Sciatic nerve (tissue), 2 donors: ENCODE results near the gene DSG4. TPM values are rescaled to one million over a fixed set of nuclear protein-coding genes. Genes with fewer than 3 reads are reported as not detected.
"Not testable (repeated sequence)": the region's sequence is repeated elsewhere in the genome, so short reads cannot be mapped to it uniquely, and the experiment has no call there.

Source experiments
- ATAC-seq: fragments of 200-7000 bp; cut with Tn5 transposase; one replicate; pipeline ENCODE4 v1.9.1; 2020; ENCODE audit warnings: mild to moderate bottlenecking, moderate library complexity
- DNase-seq: peaks from one replicate; pipeline ENCODE4 v3.0.0-alpha.2; 2020; ENCODE audit warnings: low spot score
- intact Hi-C: fragments of 100-400 bp; cut with DNase I; formaldehyde crosslinking; loops from one replicate; pipeline ENCODE4 v1.14.2; 2022
- total RNA-seq: library from RNA; stranded (reverse); fragmentation: NEBNext Ultra II Directional; extraction: Animal tissue kit (Norgen Biotek cat#: 25700); gene quantifications from one replicate; pipeline ENCODE4 v1.2.1, GENCODE V29; 2021
- donor health status: DM: no; HTN: no; CAD: no.
- donor health status: DM: no; HTN: no; CAD: no.

The DSG4 gene, protein sequence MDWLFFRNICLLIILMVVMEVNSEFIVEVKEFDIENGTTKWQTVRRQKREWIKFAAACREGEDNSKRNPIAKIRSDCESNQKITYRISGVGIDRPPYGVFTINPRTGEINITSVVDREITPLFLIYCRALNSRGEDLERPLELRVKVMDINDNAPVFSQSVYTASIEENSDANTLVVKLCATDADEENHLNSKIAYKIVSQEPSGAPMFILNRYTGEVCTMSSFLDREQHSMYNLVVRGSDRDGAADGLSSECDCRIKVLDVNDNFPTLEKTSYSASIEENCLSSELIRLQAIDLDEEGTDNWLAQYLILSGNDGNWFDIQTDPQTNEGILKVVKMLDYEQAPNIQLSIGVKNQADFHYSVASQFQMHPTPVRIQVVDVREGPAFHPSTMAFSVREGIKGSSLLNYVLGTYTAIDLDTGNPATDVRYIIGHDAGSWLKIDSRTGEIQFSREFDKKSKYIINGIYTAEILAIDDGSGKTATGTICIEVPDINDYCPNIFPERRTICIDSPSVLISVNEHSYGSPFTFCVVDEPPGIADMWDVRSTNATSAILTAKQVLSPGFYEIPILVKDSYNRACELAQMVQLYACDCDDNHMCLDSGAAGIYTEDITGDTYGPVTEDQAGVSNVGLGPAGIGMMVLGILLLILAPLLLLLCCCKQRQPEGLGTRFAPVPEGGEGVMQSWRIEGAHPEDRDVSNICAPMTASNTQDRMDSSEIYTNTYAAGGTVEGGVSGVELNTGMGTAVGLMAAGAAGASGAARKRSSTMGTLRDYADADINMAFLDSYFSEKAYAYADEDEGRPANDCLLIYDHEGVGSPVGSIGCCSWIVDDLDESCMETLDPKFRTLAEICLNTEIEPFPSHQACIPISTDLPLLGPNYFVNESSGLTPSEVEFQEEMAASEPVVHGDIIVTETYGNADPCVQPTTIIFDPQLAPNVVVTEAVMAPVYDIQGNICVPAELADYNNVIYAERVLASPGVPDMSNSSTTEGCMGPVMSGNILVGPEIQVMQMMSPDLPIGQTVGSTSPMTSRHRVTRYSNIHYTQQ
- not detected for total RNA-seq

DNA sequence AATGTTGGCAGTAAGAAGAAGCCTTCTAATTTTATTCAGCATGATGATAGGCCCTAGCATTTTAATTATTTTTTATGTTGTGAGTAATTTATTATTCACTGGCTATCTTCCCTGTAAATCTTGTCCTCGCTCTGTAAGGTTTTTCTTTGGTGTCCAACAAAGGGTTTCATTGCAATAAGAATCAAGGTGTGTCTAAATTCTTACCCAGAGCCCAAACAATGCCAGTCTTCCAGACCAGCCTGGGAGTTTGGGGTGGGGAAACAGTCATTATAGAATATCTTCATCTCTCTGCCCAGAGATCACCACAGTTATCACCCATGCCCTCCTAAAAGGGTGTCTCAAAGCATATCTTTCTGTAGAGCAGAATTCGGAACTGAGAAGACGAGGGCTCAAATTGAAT, at the start of gene DSG4:
TSS of gene DSG4 (plus strand) at position 301 of the 400 bp plus-strand sequence. CDS start 135 bp downstream, outside the sequence.
- ATAC-seq (no peak), DNase-seq (no peak)
- intact Hi-C loops: no loop called here

DNA sequence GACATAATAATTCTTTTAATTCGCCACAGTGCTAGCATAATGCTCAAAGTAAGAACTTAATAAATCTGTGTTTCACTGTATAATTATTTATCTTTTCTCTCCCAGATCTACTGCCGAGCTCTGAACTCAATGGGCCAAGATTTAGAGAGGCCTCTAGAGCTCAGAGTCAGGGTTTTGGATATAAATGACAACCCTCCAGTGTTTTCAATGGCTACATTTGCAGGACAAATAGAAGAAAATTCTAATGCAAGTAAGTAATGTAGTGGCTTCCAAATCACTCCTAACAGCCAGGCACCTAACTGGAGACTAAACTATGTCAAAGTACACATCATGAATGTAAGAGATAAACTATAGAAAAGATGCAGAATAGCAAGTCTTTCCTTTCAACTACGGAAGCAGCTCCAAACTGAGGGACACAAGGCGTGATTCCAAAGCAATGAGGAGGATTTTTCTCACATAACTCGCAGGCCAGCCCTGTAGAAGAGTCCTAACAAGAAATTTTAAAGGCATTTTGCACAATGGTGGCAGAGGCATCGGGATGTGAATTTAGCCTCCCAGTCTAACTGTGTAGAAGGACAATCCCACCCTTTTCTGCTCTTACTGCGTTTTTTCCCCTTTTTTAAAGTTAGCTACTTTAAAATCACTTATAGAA, 46.7 kb upstream of the DSG4 start:
- ATAC-seq (no peak), DNase-seq (no peak)
- intact Hi-C loops: no loop called here

DNA sequence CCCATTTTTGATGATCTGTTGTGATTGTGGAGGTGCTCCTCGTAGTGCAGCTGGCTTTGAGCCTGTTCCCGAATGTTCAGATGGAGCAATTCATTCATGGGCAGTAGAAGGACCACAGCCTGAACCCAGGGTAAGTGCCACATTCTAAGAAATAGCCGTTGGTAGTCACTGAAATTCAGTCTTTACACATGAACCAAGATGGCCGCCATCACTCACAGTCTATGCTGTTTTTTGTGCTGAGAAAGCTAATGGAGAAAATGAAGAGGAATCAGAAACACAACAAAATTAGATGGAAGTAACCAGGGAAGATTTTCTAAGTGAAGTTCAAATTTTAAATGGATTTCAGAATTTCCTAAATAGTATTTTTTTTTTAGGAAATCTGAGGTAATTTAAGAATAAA, 33.1 kb upstream of the DSG4 start:
- ATAC-seq (no peak), DNase-seq (no peak)
- intact Hi-C loops: no loop called here

DNA sequence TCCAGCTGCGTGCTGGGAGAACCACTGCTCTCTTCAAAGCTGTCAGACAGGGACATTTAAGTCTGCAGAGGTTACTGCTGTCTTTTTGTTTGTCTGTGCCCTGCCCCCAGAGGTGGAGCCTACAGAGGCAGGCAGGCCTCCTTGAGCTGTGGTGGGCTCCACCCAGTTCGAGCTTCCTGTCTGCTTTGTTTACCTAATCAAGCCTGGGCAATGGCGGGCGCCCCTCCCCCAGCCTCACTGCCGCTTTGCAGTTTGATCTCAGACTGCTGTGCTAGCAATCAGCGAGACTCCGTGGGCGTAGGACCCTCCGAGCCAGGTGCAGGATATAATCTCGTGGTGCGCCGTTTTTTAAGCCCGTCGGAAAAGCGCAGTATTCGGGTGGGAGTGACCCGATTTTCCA, 23.2 kb upstream of the DSG4 start:
- not testable (repeated sequence) for ATAC-seq

DNA sequence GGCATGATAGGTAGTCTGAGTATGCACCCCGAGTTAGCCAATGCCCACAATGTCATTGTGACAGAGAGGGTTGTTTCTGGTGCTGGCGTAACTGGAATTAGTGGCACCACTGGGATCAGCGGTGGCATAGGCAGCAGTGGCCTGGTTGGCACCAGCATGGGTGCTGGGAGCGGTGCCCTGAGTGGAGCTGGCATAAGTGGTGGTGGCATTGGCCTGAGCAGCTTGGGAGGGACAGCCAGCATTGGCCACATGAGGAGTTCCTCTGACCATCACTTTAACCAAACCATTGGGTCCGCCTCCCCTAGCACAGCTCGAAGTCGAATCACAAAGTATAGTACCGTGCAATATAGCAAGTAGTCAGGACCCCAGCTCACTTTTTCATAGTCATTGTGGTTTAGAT, 21.6 kb upstream of the DSG4 start:
- intact Hi-C loops: no loop called here
- ATAC-seq (no peak), DNase-seq (no peak)

More for the DNA sequence above, 23.2 kb upstream of the DSG4 start:
- intact Hi-C loops, DNase-seq: not testable (repeated sequence)

DNA sequence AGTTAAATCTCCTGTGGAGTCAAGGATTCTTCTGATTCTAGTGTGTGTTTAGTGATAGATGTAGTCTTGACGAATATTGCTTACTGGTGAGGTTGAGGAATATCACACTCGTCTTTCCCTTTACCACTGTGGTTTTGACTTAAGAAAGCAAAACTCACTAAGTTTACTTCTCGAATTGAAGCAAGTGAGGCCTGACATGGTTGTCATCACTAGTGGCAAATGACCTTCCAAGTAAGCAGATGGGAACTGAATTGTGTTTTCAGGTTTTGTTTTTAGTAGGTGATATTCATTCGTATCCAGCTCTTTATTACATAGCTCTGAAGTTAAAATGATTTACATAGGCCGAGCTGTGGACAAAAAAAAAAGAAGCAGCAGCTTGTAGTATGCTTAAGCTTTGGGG, 20.6 kb upstream of the DSG4 start:
- intact Hi-C loops: no loop called here
- ATAC-seq (no peak), DNase-seq (no peak)

DNA sequence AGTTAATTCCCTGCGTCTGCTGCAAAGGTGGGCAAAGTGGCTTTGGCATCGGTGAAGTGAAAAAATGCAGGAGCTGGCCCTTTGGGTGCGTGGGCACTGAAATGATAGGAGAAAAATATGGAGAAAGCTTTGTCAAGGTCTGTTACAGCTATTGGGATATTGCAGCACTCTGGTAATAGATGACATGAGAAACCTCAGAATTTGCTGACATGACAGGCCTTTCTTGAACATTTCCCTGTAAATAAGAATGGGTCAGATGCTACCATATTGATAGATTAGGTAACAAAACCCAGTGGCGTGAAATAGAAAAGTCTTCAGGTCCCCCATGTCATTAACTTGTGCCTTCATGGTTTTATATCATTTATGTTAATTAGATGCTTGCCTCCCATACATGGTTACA, 12.4 kb upstream of the DSG4 start:
- ATAC-seq (no peak), DNase-seq (no peak)
- intact Hi-C loops: no loop called here

DNA sequence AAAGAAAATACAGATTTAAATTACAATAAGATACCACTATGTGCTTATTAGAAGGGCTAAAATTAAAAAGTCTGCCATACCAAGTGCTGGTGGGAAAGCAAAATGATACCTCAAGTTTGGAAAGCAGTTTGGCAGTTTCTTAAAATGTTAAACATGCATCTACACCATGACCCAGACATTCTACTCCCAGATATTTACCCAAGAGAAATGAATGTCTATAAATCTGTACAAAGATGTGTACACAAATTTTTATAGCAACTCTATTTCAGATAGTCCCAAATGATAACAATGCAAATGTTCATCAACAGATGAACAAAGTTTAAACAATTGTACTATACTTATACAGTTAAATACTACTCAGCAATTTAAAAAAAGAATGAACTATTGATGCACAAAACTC, 7.1 kb upstream of the DSG4 start:
- no peak for DNase-seq
- no peak for ATAC-seq
- intact Hi-C loops: no loop called here

DNA sequence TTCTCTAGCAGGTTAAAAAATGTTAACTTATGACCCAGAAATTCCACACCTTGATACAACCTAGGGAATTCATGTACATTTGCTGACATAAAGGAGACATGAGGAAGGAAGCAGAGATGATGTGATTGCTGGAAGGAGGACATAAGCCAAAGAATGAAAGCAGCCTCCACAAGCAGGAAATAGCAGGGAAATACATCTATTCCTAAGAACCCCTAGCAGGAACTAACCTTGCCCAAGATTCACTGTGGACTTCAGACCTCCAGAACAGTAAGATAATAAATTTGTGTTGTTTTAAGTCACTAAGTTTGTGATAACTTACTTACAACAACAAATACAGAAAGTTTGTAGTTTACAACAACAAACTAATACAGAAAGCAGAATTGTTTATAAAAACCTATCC, 4.6 kb upstream of the DSG4 start:
- ATAC-seq: no peak
- intact Hi-C loops: no loop called here
- no peak for DNase-seq

DNA sequence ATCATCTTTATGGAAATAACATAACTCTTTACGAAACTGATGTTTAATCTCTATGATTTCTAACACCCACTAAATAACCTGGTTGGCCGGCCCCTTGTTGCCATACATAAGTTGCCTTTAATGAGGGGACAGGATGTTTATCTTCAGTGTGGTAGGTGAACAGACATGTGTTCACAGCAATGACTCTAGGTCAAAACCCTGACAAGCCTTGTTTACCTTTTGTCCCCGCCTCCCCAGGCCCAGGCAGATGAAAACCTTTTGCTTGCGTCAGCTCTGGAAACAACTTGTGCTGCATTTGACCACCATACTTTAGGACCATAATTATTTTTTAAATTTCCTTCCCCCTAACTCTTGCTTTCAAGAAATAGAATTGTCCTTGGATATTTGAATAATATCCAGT, 2.9 kb upstream of the DSG4 start:
- ATAC-seq (no peak), DNase-seq (no peak)
- intact Hi-C loops: no loop called here

DNA sequence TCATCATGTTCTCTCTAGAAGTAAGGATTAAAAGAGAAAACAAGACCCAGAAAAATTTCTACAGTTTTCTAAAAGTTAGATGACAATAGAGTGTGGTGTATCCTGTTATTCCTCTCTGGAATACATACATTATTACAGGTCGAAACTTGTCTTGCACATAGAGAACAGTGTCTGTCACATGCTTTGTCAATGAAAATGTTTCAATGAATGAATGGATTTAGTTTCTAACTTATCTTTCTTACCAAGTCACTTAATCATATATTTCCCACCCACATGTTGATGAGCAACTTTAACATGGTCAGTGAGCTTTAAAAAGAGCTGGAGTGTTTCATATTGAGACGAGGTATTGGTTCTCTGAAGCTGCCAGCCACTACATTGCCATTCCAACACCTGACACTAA, 4.3 kb downstream of the DSG4 start:
- DNase-seq: no peak
- intact Hi-C loops: no loop called here
- ATAC-seq: no peak

DNA sequence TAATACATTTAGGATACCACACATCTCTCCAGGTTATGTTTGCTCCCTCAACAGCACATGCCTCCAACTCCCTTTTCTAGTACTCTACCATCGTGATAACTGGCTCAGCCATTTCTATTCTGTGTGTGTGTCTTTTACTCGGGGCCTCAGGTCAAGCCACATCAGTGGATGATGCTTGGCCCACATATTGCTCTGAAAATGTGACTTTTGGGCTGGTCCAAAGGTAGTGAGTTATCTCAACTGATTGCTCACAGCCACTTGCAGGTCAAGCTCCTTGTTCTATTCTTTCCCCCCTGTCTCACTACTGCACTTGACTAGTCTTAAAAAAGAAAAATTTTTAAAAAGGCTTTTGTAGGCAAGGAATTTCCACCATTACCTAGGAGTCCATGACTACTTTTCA, 5.5 kb downstream of the DSG4 start:
- DNase-seq: no peak
- intact Hi-C loops: no loop called here
- no peak for ATAC-seq

DNA sequence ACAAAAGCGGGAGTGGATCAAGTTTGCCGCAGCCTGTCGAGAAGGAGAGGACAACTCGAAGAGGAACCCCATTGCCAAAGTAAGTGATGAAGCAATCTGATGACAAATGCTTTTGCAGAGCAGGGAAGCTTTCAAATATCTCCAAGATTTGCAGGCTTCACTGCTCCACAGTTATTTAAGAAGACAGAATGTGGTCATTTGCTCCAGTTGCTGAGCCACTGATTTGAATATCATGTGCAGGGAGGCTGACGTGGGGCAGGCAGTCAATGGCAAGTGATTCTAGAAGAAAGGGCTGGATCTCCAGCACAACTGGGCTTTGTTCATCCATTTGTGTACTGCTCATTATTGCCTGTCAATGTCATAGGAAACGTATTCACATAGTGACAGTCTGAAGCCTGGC, 10.2 kb downstream of the DSG4 start:
- DNase-seq (no peak), ATAC-seq (no peak)
- intact Hi-C loops: no loop called here

DNA sequence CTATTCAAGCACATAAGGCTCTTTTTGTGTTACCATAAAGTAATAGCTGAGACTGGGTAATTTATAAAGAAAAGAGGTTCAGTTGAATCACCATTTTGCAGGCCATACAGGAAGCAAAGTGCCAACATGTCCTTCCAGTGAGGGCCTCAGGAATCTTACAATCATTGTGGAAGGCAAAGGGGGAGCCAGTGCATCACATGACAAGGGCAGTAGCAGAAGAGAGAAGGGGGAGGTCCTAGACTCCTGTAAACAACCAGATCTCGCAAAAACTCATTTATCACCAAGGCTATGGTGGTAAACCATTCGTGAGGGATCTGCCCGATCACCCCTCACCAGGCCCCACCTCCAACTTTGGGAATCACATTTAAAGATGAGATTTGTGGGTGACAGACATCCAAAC, 16.7 kb downstream of the DSG4 start:
- ATAC-seq: no peak
- intact Hi-C loops: no loop called here
- DNase-seq: no peak

DNA sequence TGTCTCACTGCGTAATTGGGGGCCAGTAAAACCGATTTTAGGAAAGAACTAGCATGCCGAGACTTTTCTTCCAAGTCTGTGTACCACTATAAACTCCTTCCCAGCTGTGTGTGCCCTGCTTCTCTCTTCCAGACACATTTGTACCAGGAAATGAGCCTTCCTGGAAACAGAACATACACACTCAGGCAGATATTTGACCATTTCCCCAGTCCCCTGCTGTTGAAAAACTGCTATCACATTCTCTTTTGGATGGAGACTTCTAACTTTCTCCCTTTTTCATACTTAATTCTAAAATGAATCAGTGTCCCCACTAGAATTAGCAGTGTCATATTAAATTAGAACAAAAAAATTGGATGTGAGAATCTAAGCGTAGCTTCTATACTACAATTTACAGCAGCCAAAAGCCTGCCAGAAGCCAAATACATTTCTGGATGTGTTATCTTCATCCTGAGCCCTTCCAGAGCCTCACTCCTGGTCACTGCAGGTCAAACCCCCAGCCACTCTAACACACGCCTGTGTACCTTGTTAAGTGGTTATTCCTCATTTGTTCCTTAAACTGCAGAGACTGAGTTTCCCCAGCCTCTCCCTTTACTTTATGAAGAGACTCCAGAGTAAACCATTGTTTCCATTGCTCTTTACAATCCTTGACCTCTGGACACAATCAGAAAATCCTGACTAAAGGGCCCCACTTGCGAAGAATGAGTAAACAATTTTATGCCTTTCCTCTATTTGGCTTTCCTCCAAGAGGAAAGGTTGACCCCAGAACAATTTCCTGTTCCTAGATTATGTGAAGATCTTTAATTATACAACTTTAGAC, 20.4 kb downstream of the DSG4 start:
- intact Hi-C loops: no loop called here
- DNase-seq: no peak
- no peak for ATAC-seq

DNA sequence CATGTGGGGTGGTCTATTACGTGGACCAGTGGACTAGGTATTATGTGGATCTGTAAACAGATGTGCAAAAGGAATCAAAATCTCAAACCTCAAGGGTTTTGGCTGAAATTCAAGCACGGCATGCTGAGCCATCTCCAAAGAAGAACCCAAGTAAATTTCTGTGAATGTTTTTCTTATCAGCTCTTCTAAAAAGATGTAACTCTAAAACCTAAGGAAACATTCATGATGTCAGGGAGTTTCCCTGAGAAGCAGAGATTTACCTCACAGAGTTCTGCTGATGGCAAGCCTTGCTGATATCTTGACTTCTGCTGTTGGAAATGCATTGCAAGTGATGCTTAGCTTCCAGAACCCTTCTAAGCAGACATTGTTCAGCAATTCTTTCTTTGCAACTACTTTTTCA, 21.6 kb downstream of the DSG4 start:
- intact Hi-C loops: no loop called here
- ATAC-seq (no peak), DNase-seq (no peak)

DNA sequence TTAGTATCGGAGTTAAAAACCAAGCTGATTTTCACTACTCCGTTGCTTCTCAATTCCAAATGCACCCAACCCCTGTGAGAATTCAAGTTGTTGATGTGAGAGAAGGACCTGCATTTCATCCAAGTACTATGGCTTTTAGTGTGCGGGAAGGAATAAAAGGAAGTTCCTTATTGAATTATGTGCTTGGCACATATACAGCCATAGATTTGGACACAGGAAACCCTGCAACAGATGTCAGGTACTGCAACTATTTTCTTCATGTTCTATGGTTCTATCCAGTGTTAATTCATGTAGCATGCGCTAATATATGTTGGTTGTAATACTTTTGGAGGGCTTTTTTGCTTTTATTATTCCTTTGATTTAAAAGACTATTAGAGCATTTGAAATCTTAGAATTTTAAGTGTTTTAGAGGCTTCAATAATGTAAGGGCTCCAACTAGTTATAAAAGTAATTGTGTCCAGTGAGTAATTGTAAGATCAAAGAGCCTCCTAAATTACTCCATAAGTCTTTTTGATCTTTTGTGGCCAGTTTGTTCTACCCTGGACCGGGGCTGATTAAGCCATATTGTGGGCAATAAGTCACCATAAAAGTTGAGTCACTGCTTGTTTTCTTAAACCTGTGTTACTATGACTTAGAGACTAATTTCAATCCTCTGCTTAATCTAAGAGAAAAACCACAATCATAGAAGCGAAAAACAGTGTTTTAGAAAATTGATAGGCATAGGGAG, 22.9 kb downstream of the DSG4 start:
- DNase-seq (no peak), ATAC-seq (no peak)
- intact Hi-C loops: no loop called here
